Activated naive CD4-positive, alpha-beta T cell (primary cell): ENCODE data around the gene CYP27C1.
"Not testable (repeated sequence)": the region's sequence is repeated elsewhere in the genome, so short reads cannot be mapped to it uniquely, and the experiment has no call there.

ENCODE experiments used
- DNase-seq, 4 experiments: peaks; one replicate each; lab custom pipeline; 2025; lab: John Stamatoyannopoulos, UW

Gene CYP27C1

DNA sequence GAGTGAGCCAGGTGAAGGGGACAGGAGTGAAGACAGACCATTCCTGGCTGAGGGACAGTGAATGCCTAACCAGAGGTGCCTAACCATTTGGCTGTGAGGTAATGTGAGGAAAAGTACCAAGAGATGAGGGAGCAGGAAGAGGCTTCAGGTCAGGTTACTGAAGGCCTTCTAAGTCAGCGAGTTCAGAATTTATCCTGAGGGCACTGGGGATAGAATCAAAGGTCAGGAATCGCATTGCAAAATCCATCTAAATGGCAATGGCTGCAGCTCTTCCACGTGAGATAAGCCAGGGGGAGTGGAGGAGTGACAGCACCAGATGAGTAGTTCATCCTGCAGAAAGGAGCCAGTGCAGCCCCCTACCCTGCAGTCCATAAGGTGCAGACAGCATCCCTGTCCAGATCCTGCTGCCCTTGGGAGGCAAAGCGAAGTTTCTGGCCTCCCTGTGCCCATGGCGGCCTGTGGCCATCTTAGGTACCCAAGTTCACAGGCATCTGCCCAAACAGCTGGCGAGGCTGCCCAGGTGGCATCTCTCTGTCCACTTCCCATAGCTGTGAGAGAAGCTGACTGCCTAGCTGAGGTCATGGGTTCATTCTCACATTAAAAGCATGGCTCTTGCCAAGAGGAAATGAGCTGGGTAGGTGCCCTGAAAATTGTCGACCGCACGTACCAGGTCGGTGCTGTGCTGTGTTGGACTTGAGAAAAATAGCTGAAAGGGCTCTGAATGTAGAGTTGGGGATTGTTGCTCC is 49.5 kb downstream of the CYP27C1 start:
- no peak for DNase-seq

DNA sequence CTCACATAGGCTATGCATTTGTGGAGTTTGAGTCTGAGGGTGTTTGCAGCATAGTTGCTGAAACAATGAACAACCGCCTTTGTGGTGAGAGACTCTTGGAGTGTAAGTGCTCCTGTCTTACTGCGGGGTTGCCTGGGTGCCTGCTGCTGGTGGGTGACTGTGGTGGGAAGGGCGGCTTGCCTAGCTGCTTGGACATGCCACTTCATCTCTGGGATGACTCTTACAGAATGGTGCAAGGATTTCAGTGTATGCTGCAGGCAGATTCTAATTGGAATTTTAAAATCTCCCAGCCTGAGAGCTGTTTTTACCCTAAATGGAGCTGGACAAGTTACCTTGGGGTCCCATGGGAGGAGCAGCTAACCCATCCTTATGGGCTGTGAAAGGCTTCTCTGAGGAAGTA is 50.1 kb downstream of the CYP27C1 start:
- no peak for DNase-seq

DNA sequence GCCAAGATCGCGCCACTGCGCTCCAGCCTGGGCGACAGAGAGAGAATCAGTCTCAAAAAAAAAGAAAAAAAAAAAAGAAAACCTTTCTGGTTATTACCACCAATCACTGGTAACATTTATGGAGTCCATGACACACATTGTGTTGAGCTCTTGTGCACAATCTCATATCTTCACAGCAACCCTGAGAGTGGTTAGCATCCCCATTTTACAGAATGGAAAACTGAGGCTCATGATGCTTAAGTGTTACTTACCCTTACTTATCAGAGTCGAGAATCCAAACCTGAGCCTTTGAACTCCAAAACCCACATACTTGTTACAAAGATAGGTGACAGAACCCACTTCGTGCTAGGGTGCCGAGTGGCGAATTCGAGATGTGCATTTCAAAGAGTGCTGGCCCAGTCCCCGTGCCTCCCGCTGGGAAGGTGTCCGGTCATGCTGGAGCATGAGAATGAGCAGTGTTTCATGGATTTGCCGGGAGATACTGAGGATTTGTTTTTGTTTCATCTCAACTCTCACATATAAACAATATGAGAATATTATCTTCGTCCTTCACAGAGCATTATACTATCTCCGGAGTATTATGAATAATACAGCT is 50.9 kb downstream of the CYP27C1 start:
- DNase-seq: no peak

DNA sequence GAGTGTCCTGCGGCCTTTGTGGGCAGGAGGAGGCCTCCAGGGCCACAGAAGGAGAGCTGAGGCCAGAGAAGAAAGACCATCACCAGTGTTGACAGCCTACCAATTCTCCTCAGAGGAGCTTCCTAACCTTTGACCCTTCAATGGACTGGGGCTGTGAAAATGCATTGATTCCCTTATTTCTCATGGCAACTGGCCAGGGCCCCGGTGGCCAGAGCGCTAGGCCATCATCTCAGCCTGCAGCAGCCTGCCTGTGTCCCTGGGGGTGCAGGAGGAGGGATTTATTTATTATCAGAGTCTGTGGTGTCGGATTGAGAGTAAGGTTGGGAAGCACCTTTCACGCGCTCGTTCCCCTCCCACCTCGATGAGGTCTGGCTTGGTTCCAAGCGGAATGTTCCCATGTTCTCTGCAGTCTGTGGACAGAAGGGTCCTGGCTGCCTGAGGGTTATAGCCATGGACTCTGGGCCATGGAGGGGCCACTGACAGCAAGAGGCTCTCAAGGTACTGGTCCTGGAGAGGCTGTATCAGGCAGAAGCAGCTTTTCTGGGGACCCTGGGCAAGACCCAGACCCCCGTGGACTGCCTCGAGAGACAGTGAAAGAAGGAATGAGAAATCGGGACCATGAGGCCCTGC is 53.8 kb downstream of the CYP27C1 start:
- no peak for DNase-seq

DNA sequence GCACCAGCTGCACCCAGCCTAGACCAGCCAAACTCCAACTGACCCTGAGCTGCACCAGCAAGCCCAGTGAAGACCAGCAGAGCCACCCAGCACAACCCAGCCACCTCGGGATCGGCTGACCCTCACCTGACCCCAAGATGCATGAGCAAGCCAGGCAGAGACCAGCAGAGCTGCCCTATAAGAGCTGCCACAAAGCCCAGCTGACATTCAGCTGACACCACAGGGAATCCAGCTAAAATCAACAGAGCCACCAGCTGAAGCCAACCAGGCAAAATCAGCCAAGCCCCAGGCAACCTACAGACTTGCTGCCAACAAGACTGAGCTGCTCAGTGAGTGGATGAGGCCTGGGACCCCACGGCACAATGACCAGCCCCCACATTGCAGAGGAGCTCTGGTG is 54.6 kb downstream of the CYP27C1 start:
- no peak for DNase-seq

DNA sequence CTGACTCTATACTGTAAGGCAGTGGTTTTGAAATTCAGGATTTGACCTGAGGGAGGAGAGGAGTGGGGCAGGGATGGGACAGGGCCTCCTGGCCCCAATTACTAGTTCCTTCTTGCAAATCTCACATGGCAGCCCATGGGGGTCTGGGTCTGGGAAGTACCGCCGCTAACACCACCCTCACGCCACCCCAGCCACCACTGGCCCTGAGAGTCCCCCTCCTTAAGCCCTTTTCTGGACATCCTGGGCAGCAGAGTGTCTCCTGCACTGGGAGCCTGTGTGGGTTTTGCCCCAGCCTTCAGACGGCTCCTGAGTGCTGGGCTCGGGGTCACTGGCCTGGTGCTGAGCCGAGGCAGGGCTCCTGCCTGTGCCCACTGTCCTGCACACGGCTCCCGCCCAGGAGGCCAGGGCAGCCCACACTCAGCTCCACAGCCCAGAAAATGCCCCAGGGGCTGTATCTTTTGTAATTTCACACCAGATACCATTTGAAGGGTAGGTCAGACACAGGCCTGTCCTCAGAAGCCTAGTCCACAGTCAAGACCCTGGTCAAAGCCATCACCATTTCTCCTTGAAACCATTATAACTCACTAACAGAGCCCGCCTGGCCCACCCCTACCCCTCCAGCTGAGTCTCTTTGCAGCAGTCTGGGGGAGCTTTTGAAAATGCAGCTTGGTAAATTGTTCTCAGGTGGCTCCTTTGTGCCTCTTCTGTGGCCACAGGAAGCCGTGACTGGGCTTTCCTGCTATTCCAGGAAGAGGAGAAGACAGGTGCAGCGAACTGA is 55.1 kb downstream of the CYP27C1 start:
- no peak for DNase-seq

DNA sequence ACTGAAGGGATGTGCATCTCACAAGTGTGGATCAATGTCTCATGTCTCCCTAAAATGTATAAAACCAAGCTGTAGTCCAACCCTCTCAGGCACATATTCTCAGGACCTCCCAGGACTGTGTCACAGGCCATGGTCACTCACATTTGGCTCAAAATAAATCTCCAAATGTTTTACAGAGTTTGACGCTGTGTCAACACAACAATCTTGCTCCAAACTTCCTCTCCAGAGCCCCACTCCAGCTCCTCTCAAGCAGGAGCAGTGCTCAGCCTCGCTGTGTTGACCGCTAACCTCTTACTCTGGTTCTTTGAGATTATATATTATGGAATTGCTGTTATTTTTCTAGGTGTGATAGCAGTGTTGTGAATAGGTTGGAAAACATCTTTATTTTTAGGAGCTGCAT is 56.2 kb downstream of the CYP27C1 start:
- DNase-seq: no peak

DNA sequence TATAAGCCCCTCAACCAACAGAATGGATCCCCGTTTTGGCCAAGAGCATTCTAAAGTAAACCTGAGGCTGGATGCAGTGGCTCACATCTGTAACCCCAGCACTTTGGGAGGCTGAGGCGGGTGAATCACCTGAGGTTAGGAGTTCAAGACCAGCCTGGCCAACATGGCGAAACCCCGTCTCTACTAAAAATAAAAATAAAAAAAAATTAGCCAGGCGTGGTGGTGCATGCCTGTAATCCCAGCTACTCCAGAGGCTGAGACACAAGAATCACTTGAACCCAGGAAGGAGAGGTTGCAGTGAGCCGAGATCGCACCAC is 57.1 kb downstream of the CYP27C1 start:
- DNase-seq: not testable (repeated sequence)

DNA sequence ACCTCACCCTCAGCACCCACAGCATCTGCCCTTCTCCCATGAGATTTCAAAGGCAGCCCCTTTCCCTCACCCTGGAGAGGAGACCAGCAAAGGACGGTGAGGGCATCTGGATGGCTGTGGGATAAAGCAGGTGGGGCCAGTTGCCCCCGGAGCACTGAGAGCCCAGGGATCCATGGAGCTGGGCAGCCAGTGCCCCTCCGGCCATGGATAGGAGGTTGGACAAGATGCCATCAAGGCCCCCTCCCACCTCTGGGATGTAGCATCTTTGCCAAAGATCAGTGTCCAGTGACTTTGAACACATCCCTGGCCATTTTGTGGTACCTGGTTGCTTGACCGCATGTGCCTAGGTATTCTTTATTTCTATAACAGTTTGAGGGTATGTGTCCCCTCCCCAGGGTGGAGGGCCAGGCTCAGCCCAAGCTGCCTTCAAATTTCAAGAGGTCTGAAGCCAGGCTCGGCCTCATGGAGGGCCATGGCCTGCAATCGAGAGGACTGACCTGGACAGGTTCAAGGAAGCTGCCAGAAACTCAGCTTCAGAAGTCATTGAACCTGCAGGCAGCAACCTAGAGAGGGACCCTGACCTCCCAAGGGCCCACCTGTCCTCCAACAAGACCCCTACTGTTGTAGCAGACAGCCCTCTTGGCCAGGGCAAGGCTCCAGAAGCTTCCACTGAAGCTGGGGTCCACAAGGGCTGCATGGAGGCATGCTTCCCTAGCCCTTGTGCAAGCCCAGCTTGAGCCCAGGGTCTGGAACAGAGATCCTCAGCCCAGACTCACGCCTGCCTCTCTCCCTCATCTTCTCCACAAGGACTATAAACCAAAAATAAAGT is 57.6 kb downstream of the CYP27C1 start:
- DNase-seq: no peak

DNA sequence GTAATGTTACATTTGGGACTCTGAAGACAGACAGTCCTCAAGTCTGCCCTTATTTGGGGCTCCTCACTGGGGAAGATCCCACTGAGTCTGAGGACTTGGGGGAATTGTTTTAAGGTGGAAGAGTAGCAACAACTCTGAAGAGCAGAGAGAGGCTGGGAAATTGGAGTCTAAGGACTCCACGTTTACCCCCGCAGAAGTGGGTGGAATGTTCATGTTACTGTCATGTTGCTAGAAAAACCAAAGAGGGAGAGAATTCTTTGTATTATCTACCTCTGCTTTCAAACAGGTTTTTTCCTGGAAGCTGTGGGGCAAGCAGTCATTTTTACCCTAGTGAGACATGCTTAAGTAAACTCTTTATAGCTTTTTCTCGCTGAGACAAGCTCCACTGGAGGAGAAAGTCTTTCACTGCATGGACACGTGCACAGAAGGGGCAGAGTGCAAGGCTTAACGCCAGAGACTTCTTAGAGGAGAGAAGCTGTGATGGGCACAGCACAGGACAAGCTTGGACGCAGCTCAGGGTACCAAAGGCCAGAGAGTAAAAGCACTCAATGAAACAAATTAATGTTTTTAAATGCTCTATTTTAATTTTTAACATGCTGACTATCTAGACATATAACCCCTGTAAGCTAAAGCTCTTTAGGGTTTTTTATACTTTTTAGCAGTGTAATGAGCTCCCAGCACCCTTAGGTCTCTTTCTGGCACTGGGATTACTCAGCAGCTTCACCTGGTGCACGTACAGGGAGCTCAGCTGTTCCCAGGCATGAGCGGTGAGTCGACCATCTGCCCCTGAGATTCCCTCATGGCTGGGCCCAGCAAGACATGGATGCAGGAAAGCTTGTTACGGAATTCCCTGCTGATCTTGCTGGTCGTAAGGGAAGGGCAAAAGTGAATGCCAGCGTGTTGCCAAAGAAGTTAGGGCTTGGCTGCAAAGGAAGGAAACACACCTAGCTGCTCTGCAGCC is 58.6 kb downstream of the CYP27C1 start:
- DNase-seq: no peak

DNA sequence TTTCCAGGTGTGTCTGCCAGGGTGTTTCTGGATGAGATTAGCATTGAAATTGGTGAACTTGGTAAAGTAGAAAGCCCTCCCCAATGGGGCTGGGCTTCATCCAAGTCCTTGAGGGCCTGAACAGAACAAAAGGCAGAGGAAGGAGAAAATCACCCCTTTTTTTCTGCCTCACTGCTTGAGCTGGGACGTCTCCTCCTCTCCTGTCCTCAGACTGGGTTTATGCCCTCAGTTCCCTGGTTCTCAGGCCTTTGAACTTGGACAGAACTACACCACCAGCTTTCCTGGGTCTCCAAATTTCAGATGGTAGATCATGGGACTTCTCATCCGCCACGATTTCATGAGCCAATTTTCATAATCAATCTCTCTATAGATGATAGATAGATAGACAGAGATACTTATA is 59.4 kb downstream of the CYP27C1 start:
- no peak for DNase-seq

DNA sequence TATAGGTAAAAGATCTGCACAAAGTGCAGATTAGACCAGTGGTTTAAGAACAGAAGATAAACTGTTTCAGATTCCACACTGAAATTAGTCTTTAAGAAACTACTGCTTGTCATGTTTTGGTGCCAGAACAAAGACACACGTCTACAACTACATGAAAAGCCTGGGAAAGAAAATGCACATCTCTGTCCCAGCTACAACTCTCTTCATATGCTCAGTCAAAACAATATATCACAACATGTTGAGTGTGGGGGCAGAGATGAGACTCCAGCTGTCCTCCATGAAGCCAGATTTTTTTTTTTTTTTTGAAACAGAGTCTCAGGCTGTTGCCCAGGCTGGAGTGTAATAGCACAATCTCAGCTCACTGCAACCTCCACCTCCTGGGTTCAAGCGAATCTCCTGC is 60.6 kb downstream of the CYP27C1 start:
- DNase-seq: no peak

DNA sequence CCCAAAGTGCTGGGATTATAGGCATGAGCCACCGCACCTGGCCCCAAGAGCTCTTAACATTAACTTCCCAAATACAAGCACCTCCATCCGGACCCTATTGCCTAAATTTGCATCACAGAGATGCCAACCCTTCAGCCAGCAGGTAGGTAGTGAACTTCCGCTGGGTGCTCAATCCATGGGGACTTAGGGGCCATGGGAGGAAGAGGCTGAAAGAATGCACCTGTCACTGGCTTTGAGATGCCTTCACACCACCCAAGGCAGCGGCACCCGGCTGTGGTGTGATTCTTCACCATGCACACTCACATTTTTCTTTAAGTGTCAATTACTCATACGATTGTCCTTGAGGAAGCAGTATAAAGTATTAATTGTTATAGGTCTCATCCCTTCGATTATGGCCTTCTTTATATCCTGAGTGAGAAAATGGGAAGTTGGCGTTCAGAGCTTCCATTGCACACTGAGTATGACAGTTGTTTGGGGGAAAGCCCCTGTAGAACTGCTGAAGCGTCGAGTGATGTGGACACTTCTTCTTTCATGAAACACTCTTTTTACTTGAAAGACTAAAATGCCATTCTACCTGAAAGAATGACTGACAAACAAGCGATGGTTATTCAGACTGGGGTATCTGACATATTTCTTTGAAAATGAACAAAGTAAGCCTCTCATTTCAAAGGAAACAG is 61.3 kb downstream of the CYP27C1 start:
- no peak for DNase-seq

DNA sequence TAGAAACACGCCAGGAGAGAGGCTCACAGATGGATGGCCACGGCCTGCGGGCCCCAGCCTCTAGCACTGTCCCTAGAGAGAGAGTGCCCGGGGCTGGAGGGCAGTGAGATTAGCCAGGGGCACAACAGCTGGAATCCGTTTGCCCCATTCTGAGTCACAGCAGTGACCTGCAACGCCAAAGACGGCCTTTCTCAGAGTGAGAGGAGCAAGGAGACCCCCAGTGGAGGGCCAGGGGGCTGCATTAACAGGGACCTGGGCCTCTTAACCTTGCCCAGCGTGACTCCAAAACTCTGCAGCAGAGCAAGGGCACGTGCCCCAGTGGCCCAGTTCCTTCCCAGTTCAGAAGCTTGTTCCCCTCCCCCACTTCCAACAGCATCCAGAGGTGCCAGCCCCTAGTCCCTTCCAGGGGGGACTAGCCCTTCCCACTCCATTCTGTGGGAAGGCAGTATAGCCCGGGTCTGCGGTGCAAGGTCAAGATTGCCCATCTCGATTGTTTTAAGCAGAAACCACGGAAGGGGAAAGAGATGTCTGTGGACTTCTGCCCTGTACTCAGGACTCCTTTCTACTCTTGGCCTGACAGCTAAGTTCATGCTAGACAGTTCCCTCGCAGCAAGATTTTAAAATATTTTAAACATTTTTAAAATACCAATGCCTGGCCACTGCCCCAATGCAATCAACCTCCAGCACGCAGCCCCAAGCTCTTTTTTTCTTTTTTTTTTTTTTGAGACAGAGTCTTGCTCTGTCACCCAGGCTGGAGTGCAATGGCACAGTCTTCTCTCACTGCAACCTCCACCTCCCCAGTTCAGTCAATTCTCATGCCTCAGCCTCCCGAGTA is 62.2 kb downstream of the CYP27C1 start:
- DNase-seq: no peak

DNA sequence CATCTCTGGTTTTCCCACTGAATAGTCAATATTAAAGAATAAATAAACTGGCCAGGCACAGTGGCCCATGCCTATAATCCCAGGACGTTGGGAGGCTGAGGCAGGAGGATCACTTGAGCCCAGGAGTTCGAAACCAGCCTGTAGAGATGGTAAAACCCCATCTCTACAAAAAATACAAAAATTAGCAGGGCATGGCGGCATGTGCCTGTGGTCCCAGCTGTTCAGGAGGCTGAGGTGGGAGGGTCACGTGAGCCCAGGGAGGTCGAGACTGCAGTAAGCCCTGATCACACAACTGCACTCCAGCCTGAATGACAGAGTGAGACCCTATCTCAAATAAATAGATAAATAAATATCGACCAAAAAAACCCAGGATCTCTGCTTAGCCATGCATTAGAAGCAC is 63.0 kb downstream of the CYP27C1 start:
- DNase-seq: no peak

DNA sequence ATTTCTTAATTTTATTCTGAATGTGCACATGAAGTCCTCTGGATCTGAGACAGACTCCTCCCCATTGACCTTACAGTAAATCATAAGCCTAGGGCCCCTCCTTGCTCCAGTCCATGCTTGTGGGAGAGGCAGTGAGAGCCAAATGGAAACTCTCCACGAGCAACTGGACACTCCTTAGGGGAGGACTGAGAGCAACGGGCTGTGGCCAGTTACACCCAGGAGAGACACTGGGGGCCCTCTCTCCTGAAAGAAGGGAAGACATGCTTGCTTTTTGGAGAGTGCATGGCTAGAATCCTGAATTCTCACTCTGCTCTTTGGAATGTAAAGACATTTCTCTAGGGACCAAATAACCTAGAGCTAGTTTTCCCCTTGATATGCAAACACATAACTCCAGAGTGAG is 64.2 kb downstream of the CYP27C1 start:
- DNase-seq: no peak

DNA sequence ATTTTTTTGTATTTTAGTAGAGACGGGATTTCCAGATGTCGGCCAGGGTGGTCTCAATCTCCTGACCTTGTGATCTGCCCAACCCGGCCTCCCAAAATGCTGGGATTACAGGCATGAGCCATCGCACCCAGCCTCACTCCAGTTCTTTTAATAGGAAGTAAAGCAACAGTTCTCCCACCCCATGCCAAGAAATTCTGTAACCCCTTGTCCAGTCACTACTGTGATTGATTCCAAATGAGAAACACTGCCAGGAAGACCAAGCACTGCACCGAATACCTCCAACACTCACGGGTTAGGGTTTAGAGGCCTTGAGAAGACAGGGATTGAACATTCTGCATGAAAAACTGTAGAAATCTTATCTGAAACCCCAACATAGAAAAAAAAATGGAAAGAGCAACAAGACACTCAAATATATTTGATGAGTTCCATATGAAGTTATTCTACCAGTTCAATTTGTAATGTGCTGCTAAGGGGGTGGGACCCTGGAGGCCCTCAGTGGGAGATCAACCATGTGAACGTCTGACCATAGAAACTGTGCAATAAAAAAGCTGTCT is 65.0 kb downstream of the CYP27C1 start:
- DNase-seq: no peak

DNA sequence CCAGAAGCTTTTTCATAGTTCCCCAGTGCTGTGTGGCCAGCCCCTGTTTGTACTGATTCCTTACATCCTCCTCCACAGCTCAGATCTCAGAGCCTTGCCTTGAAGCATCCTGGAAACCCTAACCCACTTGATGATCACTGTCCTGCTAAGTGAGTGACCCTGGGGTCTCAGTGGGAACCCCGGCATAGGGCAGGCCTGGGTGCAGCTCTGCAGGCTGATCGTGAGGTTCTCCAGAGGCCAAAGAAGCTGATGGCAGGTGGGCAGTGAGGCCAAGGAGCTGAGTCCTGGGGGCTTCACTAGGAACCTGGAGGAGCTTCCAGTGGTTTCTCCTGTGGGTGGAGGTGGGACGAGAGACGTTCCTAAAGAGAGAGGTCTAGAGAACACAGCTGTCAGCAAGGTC is 65.7 kb downstream of the CYP27C1 start:
- DNase-seq: no peak

DNA sequence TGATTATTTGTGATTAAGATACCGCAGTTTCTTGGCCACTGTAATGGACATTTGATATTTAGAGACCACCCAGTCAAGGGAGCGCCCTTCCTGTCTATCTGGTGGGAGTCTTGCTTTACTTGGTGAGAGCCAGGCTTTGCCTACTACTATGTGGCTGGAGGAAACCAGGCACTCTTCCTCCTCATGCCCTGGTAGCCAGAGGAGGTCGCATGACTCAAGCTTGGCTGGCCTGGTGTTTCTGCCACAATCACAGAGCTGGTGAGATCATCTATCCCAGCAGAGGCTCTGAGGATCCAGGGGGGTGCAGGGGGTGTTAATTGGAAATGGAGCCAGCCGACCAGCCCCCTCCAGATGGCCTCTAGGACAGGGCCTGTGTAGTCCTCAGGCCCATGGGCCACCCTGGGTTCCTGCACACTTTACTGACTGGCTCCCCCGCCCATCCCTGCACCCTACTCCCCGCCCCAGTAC is 66.4 kb downstream of the CYP27C1 start:
- DNase-seq: no peak
